IMR-90 (cell line): ENCODE results near the gene CPNE4.

Experiments used
- BHLHE40 ChIP-seq: fragments of 150-350 bp; IDR thresholded peaks from 2 replicates; pipeline ENCODE4 v1.6.1; 2016; ENCODE audit warnings: mild to moderate bottlenecking, low read depth, low read length
- CEBPB ChIP-seq: IDR thresholded peaks from 2 replicates; pipeline ENCODE4 v1.6.1; 2012; ENCODE audit warnings: low read depth, low read length, improper control_type of control experiment
- CTCF ChIP-seq: conservative IDR thresholded peaks from 2 replicates; pipeline ENCODE4 v1.5.1; 2012; ENCODE audit warnings: mild to moderate bottlenecking, low read depth, low read length, improper control_type of control experiment
- ELK1 ChIP-seq: fragments of 150-350 bp; IDR thresholded peaks from 2 replicates; pipeline ENCODE4 v1.6.1; 2016; ENCODE audit warnings: low read depth, mild to moderate bottlenecking, low read length, moderate library complexity, borderline replicate concordance
- FOS ChIP-seq: fragments of 150-350 bp; IDR thresholded peaks from 2 replicates; pipeline ENCODE4 v1.6.1; 2016; ENCODE audit warnings: low read depth, low read length
- MXI1 ChIP-seq: IDR thresholded peaks from 2 replicates; pipeline ENCODE4 v1.6.1; 2012; ENCODE audit warnings: low read depth, mild to moderate bottlenecking, low read length, moderate library complexity, borderline replicate concordance
- POLR2A ChIP-seq: IDR thresholded peaks from 2 replicates; pipeline ENCODE4 v1.6.1; 2012; ENCODE audit warnings: mild to moderate bottlenecking, low read depth, low read length
- RAD21 ChIP-seq: IDR thresholded peaks from 2 replicates; pipeline ENCODE4 v1.6.1; 2012; ENCODE audit warnings: low read length, improper control_type of control experiment
- USF2 ChIP-seq: fragments of 150-350 bp; IDR thresholded peaks from 2 replicates; pipeline ENCODE4 v1.6.1; 2017; ENCODE audit warnings: mild to moderate bottlenecking, antibody characterized with exemption, low read length, low read depth

- TF ChIP-seq CTCF = no peak
- TF ChIP-seq FOS = no peak
- no peak for TF ChIP-seq BHLHE40
- no peak for TF ChIP-seq USF2
- TF ChIP-seq RAD21 = no peak
- no peak for TF ChIP-seq ELK1
- TF ChIP-seq CEBPB = no peak
- no peak for TF ChIP-seq POLR2A
- no peak for TF ChIP-seq MXI1
Observed at GRCh38 chr3:131708241-131708640, 326.6 kb downstream of the CPNE4 start.
